ENCODE results near the gene ARHGAP10. TPM values are rescaled to one million over a fixed set of nuclear protein-coding genes. Genes with fewer than 3 reads are reported as not detected.
A peak's percentile ranks its signal among the peaks of the same experiment; 100 is the strongest.

Gene ARHGAP10
- total and polyA plus RNA-seq, 2 donors (not counting 1 experiment from before 2014, with no cell fraction given) = 0.10 to 0.34 TPM

DNA sequence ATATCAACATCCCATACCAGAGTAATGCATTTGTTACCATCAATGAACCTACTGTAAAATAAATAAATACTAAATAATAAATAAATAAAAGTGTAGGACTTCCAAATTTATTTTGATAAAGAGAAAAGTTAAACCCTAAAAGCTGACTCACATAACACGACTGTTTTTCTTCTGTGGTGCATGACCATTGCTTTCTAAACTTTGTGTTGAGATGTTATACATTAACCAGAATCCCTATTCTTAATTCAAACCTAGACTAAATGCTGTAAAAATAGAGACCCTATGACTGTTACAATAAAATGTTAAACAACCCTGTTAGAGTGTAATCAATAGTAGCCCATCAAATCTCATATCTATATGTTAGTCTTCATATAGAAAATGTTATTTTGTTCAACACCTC is 27.0 kb upstream of the ARHGAP10 start:
- Mint-ChIP-seq H3K4me3 (no peak overlapping the region), H3K27ac (no peak overlapping the region), H3K9me3 (ENCODE audit: insufficient read depth) (peaks cover 2% of the 10 kb centered on the region), H3K27me3 (peaks cover 4% of the 10 kb centered on the region), H3K4me1 (peaks cover 2% of the 10 kb centered on the region)
- Histone ChIP-seq H3K9ac (ENCODE audit: low read length) (no peak overlapping the region), H3K27ac (ENCODE audit: low read length in 2 of 2) (no peak overlapping the region), H3K4me2 (replicated peaks; ENCODE audit: low read depth, low read length, poor library complexity, severe bottlenecking) (no peak overlapping the region), H4K20me1 (ENCODE audit: control insufficient read depth, insufficient read depth, low read length, poor library complexity, severe bottlenecking) (no peaks in the 10 kb centered on the region), H3K4me3 (ENCODE audit: control extremely low read depth in 1 of 5, extremely low read depth in 1 of 5, insufficient read depth in 1 of 5, low read depth in 2 of 5, low read length in 4 of 5) (no peak overlapping the region), H3K79me2 (ENCODE audit: control insufficient read depth, insufficient read depth, low read length) (no peaks in the 10 kb centered on the region), H3K4me1 (ENCODE audit: control insufficient read depth in 2 of 2, insufficient read depth in 2 of 2, low read length in 2 of 2) (no peaks in the 10 kb centered on the region), H3K27me3 (replicated peaks in 1 of 4; ENCODE audit: control extremely low read depth in 1 of 4, control insufficient read depth in 3 of 4, insufficient read depth in 4 of 4, low read length in 3 of 4) (no peaks in the 10 kb centered on the region), H3K9me3 (ENCODE audit: control extremely low read depth in 1 of 3, control insufficient read depth in 2 of 3, insufficient read depth in 1 of 3, low read length in 2 of 3) (no peaks in the 10 kb centered on the region), H2AFZ (ENCODE audit: insufficient read depth, low read depth, low read length, poor library complexity, severe bottlenecking) (no peak overlapping the region), H3K36me3 (replicated peaks in 1 of 2; ENCODE audit: control extremely low read depth in 1 of 2, control insufficient read depth in 1 of 2, extremely low read depth in 1 of 2, insufficient read depth in 2 of 2, low read length in 1 of 2) (no peaks in the 10 kb centered on the region)
- TF ChIP-seq EZH2 (IDR thresholded peaks at IDR 0.05; ENCODE audit: borderline replicate concordance, insufficient read depth, low read depth, low read length, poor library complexity, severe bottlenecking) = no peak
- TF ChIP-seq, protein P1, sequence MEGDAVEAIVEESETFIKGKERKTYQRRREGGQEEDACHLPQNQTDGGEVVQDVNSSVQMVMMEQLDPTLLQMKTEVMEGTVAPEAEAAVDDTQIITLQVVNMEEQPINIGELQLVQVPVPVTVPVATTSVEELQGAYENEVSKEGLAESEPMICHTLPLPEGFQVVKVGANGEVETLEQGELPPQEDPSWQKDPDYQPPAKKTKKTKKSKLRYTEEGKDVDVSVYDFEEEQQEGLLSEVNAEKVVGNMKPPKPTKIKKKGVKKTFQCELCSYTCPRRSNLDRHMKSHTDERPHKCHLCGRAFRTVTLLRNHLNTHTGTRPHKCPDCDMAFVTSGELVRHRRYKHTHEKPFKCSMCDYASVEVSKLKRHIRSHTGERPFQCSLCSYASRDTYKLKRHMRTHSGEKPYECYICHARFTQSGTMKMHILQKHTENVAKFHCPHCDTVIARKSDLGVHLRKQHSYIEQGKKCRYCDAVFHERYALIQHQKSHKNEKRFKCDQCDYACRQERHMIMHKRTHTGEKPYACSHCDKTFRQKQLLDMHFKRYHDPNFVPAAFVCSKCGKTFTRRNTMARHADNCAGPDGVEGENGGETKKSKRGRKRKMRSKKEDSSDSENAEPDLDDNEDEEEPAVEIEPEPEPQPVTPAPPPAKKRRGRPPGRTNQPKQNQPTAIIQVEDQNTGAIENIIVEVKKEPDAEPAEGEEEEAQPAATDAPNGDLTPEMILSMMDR (IDR thresholded peaks at IDR 0.05) = no peak
- intact Hi-C loops (cut with micrococcal nuclease) = no loop called here
- ChIA-PET CTCF (interaction anchor here (1.9 kb wide), 1 partner anchor 162 kb away, joined by 9 read pairs; no protein-coding TSS in a partner anchor), POLR2A (no interaction called here)
- DNase-seq (no peak), ATAC-seq (ENCODE audit: low read depth) (no peak)
- no CpG with 5 or more reads among the region's 1 CpG for WGBS (ENCODE audit: insufficient coverage)

DNA sequence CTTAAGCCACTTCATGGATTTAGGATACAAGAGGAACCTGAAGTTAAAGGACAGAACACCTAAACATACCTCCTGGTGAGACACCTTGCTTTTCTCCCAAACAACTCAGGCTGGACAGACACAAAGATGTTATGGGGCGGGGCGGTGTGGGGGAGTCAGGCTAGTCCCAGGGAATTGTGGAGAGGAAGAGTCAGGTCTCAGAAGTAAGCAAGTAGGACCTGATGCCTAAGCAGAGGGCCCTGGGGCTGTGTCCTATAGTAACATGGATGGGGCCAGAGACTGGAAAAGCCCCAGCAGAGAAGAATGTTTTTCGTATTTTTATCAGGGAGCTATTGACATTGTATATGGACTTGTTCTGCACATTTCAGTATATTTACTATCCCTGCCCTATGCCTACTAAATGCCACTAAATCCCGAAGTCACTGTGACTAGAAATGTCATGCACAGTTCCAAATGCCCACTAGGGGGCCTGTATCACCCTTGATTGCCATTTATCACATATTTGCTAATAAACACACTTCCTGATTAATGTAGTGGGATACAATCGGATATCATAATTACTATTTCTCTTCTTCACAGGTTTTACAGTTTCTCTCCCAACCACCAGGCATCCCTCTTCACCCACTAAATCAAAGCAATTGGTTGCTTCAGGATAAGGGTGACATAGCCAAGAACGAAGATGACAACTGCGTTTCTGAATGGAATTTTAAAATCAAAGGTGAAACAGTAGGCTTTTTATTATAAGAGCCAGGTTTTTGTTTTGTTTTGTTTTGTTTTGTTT is 23.8 kb upstream of the ARHGAP10 start:
- Histone ChIP-seq H3K4me3 (ENCODE audit: control extremely low read depth in 1 of 5, extremely low read depth in 1 of 5, insufficient read depth in 1 of 5, low read depth in 2 of 5, low read length in 4 of 5) (no peak overlapping the region), H3K4me2 (replicated peaks; ENCODE audit: low read depth, low read length, poor library complexity, severe bottlenecking) (no peak overlapping the region), H2AFZ (ENCODE audit: insufficient read depth, low read depth, low read length, poor library complexity, severe bottlenecking) (no peak overlapping the region), H3K4me1 (ENCODE audit: control insufficient read depth in 2 of 2, insufficient read depth in 2 of 2, low read length in 2 of 2) (no peaks in the 10 kb centered on the region), H3K36me3 (replicated peaks in 1 of 2; ENCODE audit: control extremely low read depth in 1 of 2, control insufficient read depth in 1 of 2, extremely low read depth in 1 of 2, insufficient read depth in 2 of 2, low read length in 1 of 2) (no peaks in the 10 kb centered on the region), H3K9ac (ENCODE audit: low read length) (no peak overlapping the region), H4K20me1 (ENCODE audit: control insufficient read depth, insufficient read depth, low read length, poor library complexity, severe bottlenecking) (no peaks in the 10 kb centered on the region), H3K27ac (ENCODE audit: low read length in 2 of 2) (no peak overlapping the region), H3K27me3 (replicated peaks in 1 of 4; ENCODE audit: control extremely low read depth in 1 of 4, control insufficient read depth in 3 of 4, insufficient read depth in 4 of 4, low read length in 3 of 4) (no peaks in the 10 kb centered on the region), H3K79me2 (ENCODE audit: control insufficient read depth, insufficient read depth, low read length) (no peaks in the 10 kb centered on the region), H3K9me3 (ENCODE audit: control extremely low read depth in 1 of 3, control insufficient read depth in 2 of 3, insufficient read depth in 1 of 3, low read length in 2 of 3) (no peaks in the 10 kb centered on the region)
- Mint-ChIP-seq H3K4me3 (no peak overlapping the region), H3K4me1 (peaks cover 2% of the 10 kb centered on the region), H3K27me3 (no peaks in the 10 kb centered on the region), H3K27ac (no peak overlapping the region), H3K9me3 (ENCODE audit: insufficient read depth) (no peaks in the 10 kb centered on the region)
- ChIA-PET POLR2A (no interaction called here), CTCF (interaction anchor here (0.6 to 6.0 kb wide), 7 partner anchors 8 to 174 kb away, joined by 3 to 44 read pairs (median 3); no protein-coding TSS in a partner anchor)
- DNase-seq = peak; percentile 53
- intact Hi-C loops (cut with micrococcal nuclease) = no loop called here
- no peak for ATAC-seq (ENCODE audit: low read depth)
- WGBS (ENCODE audit: insufficient coverage) = 71% methylated on average over 4 of the region's 7 CpGs
- TF ChIP-seq EZH2 (IDR thresholded peaks at IDR 0.05; ENCODE audit: borderline replicate concordance, insufficient read depth, low read depth, low read length, poor library complexity, severe bottlenecking) = no peak
- TF ChIP-seq, protein P1 (IDR thresholded peaks at IDR 0.05) = peak; percentile 87

Measured in B cell (primary cell).